ENCODE results near the gene PLCD4.
A peak's percentile ranks its signal among the peaks of the same experiment; 100 is the strongest.

Gene PLCD4

DNA sequence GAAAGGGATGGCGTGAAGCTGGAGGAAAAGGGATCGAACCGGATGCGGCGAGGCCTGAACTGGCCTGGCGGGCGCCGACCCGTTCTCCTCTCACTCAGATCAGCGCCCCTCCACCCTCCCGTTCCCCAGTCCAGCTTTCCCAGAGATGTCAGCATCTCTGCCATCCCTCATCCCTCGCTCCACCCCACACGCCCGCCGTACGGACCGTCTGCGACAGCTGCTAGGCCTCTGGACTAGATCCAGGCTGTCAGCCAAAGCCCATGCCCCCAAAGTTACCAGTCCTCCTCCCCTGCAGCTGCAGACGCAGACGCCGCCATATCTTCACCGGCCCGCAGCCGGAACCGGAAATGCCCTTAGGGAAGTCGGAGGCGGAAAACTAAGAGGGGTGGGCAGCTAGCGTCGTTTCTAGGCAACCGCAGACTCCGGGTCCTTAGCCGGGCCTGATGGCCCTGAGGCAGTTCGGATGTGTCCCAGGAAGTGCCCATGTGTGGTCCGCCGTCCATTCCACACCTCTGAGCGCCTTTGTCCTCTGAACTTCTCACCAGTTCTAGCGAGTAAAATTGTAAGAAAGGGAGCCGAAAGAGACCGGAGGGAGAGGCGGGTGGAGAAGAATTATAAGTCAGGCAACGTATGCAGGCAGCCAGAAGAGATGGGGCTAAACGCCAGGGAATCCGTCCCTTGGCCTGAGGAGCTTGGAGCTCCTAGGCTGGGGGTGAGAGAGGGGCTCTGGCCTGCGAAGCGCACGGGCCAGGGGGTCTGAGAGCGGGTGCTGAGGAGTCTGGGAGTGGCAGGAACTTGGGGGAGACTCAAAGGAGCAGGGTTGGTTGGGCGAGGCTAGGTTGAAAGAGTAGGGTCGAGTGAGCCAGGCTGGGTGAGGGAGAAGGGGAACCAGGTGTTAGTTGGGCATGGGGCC lies 64.2 kb downstream of the PLCD4 start, which contains the start of the genes RNF25 and STK36:
RNF25 (minus strand) TSS at position 349 of the 913 bp plus-strand sequence; CDS start at position 317, 32 bp downstream.
STK36 (plus strand) TSS at position 433 of the 913 bp plus-strand sequence. CDS start 744 bp downstream, outside the sequence.
- DNase-seq: peak; percentile 93

DNA sequence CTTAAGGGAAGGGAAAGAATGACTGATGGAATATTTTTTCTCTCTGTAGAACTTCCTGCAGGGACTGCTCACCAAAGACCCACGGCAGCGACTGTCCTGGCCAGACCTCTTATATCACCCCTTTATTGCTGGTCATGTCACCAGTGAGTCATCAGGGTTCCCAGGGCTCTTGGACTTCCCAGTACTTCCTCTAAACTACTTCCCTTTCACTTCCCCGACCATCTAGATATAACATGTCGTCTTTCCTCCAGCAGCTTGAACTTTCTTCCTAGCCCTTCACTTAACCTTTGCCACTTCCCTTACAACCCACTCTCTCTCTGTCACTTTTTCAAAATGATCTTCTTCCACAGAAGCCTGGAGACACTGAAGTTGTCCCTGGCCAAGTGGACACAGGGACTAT lies 71.4 kb downstream of the PLCD4 start:
- DNase-seq: no peak

DNA sequence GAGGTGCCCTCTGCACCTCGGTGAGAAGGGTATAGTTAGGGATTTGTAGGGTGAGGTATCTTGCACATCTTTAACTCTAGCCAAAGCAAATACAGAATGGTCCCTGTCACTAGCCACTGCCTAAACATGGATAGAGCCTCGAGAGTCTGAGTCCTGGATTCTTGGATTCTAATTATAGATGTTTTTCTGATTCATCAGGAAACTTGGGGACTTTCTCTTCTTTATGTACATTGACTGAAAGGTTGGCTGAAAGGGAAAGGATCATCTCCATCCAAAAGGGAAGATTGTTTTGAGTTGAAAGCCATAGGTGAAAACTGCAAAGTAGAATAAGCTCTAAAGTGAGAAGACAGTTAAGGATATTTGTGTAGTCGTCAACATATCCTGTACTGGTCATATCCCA lies 72.4 kb downstream of the PLCD4 start:
- no peak for DNase-seq

Measured in femur (tissue), 1 donor.